Measurements from ENCODE around the gene PTTG1IP2.
"Not testable (repeated sequence)": the region's sequence is repeated elsewhere in the genome, so short reads cannot be mapped to it uniquely, and the experiment has no call there.

PTTG1IP2 gene

DNA sequence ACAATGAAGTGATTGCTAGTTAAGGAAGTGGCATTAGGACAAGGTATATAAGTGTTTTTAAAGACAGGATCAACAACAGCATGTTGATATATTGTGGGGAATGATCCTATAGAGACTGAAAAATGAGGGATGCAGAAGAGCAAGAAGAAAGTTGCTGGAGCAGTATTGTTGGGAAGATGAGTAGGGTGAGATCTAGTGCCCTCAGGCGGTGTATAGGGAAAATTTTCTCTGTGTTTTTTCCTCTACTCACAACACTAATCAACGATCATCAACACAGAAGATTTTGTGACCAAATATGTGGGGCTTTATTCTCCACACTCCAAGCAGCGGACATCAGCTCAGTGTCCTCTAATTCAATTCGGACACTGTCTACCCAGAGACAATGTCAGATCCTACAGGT lies 9.6 kb upstream of the PTTG1IP2 start:
- DNase-seq (ENCODE audit: extremely low read depth, low read depth), result no peak
- peak; percentile 11 for TF ChIP-seq CTCF (IDR thresholded peaks at IDR 0.05; ENCODE audit: low read depth, low read length)

- no peak for TF ChIP-seq CTCF (IDR thresholded peaks at IDR 0.05; ENCODE audit: low read depth, low read length)
- no peak for DNase-seq (ENCODE audit: extremely low read depth, low read depth)
These were observed 8.2 kb upstream of the PTTG1IP2 start for GRCh38 chr7:90461219-90461618.

DNA sequence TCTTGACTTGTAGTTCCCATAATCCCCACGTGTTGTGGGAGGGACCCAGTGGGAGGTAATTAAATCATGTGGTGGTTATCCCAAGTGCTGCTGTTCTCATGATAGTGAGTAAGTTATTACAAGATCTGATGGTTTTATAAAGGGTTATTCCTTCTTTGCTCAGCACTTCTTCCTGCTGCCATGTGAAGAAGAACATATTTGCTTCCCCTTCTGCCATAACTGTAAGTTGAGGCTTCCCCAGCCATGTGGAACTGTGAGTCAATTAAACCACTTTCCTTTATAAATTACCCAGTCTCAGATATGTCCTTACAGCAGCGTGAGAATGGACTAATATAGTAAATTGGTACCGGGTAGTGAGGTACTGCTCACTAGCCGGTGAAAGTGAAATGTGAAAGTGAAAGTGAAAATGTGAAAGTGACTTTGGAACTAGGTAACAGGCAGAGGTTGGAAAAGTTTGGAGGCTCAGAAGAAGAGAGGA lies 6.2 kb upstream of the PTTG1IP2 start:
- DNase-seq (ENCODE audit: extremely low read depth, low read depth), result not testable (repeated sequence)

GRCh38 chr7:90465816-90466215 lies 3.6 kb upstream of the PTTG1IP2 start:
- no peak for TF ChIP-seq CTCF (IDR thresholded peaks at IDR 0.05; ENCODE audit: low read depth, low read length)
- DNase-seq (ENCODE audit: extremely low read depth, low read depth), result no peak

GRCh38 chr7:90472805-90473540 lies 3.5 kb downstream of the PTTG1IP2 start:
- no peak for DNase-seq (ENCODE audit: extremely low read depth, low read depth)
- TF ChIP-seq CTCF (IDR thresholded peaks at IDR 0.05; ENCODE audit: low read depth, low read length), result no peak

DNA sequence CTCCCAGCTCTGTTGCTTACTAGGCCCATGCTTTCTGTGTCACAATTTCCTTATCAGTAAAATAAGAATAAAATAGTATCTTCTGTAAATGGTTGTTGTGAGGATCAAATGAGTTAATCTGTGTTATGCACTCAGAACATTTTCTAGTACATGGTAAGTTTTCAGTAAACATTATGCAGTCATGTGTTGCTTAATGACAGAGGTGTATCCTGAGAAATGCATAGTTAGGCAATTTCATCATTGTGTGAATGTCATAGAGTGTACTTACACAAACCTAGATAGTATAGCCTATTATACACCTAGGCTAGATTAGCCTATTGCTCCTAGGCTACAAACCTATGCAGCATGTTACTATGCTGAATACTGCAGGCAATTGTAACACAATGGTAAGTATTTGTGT lies 4.4 kb downstream of the PTTG1IP2 start:
- no peak for TF ChIP-seq CTCF (IDR thresholded peaks at IDR 0.05; ENCODE audit: low read depth, low read length)
- DNase-seq (ENCODE audit: extremely low read depth, low read depth), result no peak

DNA sequence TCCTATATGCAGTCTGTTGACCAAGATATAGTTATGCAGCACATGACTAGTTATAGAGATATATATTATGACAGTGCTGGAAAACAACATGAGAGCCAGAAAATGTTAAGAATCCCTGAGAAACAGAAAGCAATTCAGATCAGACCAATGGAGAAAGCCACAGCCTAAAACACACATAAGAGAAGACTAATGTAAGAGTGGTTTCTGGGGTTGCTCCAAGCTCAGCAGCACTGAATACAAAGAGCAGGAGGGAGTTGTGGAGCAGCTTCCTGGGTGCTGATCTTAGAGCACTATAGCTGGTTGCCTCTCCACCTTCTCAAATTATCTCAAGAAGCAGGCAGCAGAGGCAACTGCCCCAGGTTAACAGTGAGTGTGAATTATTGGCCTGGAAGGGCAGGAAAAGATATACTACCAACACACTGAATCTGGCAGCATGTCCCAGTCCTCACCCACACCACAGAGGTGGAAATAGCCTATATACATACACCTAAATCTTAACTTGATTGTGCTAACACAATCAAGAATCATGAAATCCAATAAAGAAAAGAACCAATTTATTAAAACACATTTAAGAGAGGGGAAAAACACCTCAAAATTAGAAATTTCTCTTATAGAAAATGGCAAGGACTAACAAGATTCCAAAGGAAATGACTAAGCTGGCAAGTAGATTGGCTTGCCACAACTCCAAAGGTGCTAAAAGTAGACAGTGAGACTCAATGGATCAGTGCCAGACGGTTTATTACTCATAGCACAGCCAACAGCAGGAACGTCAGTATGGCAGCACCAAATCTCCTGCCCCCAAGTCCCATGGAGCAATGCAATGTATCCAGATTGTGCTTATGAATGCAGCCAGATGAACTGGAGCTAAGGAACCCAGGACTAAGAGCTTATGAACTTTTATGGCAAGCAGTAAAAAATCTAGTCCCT lies 5.1 kb downstream of the PTTG1IP2 start:
- TF ChIP-seq CTCF (IDR thresholded peaks at IDR 0.05; ENCODE audit: low read depth, low read length), result no peak
- no peak for DNase-seq (ENCODE audit: extremely low read depth, low read depth)
